Activated T-cell treated with anti-CD3 and anti-CD28 coated beads, Interleukin-2, amount 50 U/mL, for 72 hours (primary cell): ENCODE data around the gene ACOXL. TPM values are rescaled to one million over a fixed set of nuclear protein-coding genes. Genes with fewer than 3 reads are reported as not detected.

Experiments
- ATAC-seq, 2 donors: fragments of 150-1000 bp; cut with Tn5 transposase; replicated peaks in 1 of 2; 2 replicates each; pipeline ENCODE4 v1.10.0; 2021; ENCODE audit warnings: moderate library complexity in 2 of 2, mild to moderate bottlenecking in 1 of 2
- DNase-seq, 2 donors: peaks; one replicate each; pipeline ENCODE4 v3.0.0; 2021 to 2022; ENCODE audit warnings: mixed read lengths in 1 of 2
- H3K27ac Mint-ChIP-seq: one replicate; pipeline ENCODE4 v1.8.0; 2022; ENCODE audit warnings: mild to moderate bottlenecking, moderate library complexity, mixed read lengths
- H3K27me3 Mint-ChIP-seq: one replicate; pipeline ENCODE4 v1.8.0; 2022; ENCODE audit warnings: low read depth, mixed read lengths
- H3K36me3 Mint-ChIP-seq, 2 donors: one replicate each; pipeline ENCODE4 v1.8.0; 2022; ENCODE audit warnings: mixed read lengths in 2 of 2, mild to moderate bottlenecking in 1 of 2; ENCODE audit not compliant: insufficient read depth in 2 of 2
- H3K4me1 Mint-ChIP-seq: one replicate; pipeline ENCODE4 v1.8.0; 2022; ENCODE audit warnings: low read depth, mixed read lengths
- H3K4me3 Mint-ChIP-seq, 2 donors: one replicate each; pipeline ENCODE4 v1.8.0; 2022; ENCODE audit warnings: mild to moderate bottlenecking in 2 of 2, mixed read lengths in 2 of 2, moderate library complexity in 2 of 2
- H3K9me3 Mint-ChIP-seq, 2 donors: one replicate each; pipeline ENCODE4 v1.8.0; 2022; ENCODE audit warnings: mixed read lengths in 2 of 2
- total RNA-seq, 2 donors: library from RNA; stranded (reverse); gene quantifications; one replicate each; pipeline ENCODE4 v1.2.3, GENCODE V29; 2022

Gene ACOXL
- total RNA-seq, 2 donors from 2014 or later, result 0.19 to 0.44 TPM

GRCh38 chr2:110712737-110713136, 19.6 kb upstream of the ACOXL start:
- DNase-seq (no peak), ATAC-seq (no peak)
- Mint-ChIP-seq H3K9me3 (no peaks in the 10 kb centered on the region), H3K36me3 (no peaks in the 10 kb centered on the region), H3K27me3 (peaks cover 66% of the 10 kb centered on the region), H3K27ac (no peak overlapping the region), H3K4me1 (peaks cover 8% of the 10 kb centered on the region), H3K4me3 (no peak overlapping the region)

GRCh38 chr2:110713513-110714362, 18.6 kb upstream of the ACOXL start:
- H3K27me3 Mint-ChIP-seq, result peaks cover 61% of the 10 kb centered on the region
- DNase-seq (peak; percentile 21 to 28), ATAC-seq (peak; percentile 98)
- no peaks in the 10 kb centered on the region for H3K36me3 Mint-ChIP-seq
- H3K4me1 Mint-ChIP-seq, result peaks cover 8% of the 10 kb centered on the region
- H3K4me3 Mint-ChIP-seq, result no peak overlapping the region
- H3K9me3 Mint-ChIP-seq, result no peaks in the 10 kb centered on the region
- no peak overlapping the region for H3K27ac Mint-ChIP-seq

GRCh38 chr2:110714452-110715224, 17.7 kb upstream of the ACOXL start:
- no peak for DNase-seq
- no peak overlapping the region for H3K27ac Mint-ChIP-seq
- H3K27me3 Mint-ChIP-seq, result peaks cover 59% of the 10 kb centered on the region
- ATAC-seq, result no peak
- no peaks in the 10 kb centered on the region for H3K9me3 Mint-ChIP-seq
- H3K4me3 Mint-ChIP-seq, result no peak overlapping the region
- peaks cover 8% of the 10 kb centered on the region for H3K4me1 Mint-ChIP-seq
- no peaks in the 10 kb centered on the region for H3K36me3 Mint-ChIP-seq

- peaks cover 57% of the 10 kb centered on the region for H3K27me3 Mint-ChIP-seq
- no peaks in the 10 kb centered on the region for H3K9me3 Mint-ChIP-seq
- ATAC-seq, result no peak
- no peak for DNase-seq
- H3K36me3 Mint-ChIP-seq, result no peaks in the 10 kb centered on the region
- H3K27ac Mint-ChIP-seq, result no peak overlapping the region
- H3K4me1 Mint-ChIP-seq, result peaks cover 8% of the 10 kb centered on the region
- H3K4me3 Mint-ChIP-seq, result no peak overlapping the region
Observed at GRCh38 chr2:110716959-110717645, 15.3 kb upstream of the ACOXL start.

GRCh38 chr2:110717734-110718133, 14.6 kb upstream of the ACOXL start:
- DNase-seq (no peak), ATAC-seq (no peak)
- Mint-ChIP-seq H3K4me1 (peaks cover 8% of the 10 kb centered on the region), H3K27ac (no peak overlapping the region), H3K36me3 (no peaks in the 10 kb centered on the region), H3K4me3 (no peak overlapping the region), H3K9me3 (no peaks in the 10 kb centered on the region), H3K27me3 (peaks cover 51% of the 10 kb centered on the region)

- Mint-ChIP-seq H3K27ac (no peak overlapping the region), H3K9me3 (no peaks in the 10 kb centered on the region), H3K4me3 (no peak overlapping the region), H3K36me3 (no peaks in the 10 kb centered on the region), H3K27me3 (peaks cover 44% of the 10 kb centered on the region), H3K4me1 (peaks cover 6% of the 10 kb centered on the region)
- DNase-seq (no peak), ATAC-seq (no peak)
Observed at GRCh38 chr2:110718382-110718781, 14.0 kb upstream of the ACOXL start.

GRCh38 chr2:110718990-110719389, 13.4 kb upstream of the ACOXL start:
- ATAC-seq, result no peak
- H3K4me1 Mint-ChIP-seq, result no peaks in the 10 kb centered on the region
- peaks cover 49% of the 10 kb centered on the region for H3K27me3 Mint-ChIP-seq

GRCh38 chr2:110720547-110720946, 11.8 kb upstream of the ACOXL start:
- ATAC-seq, result no peak

More at GRCh38 chr2:110718990-110719389, 13.4 kb upstream of the ACOXL start:
- Mint-ChIP-seq H3K9me3 (no peaks in the 10 kb centered on the region), H3K27ac (no peak overlapping the region), H3K4me3 (no peak overlapping the region), H3K36me3 (no peaks in the 10 kb centered on the region)
- no peak for DNase-seq

GRCh38 chr2:110724820-110725219, 7.6 kb upstream of the ACOXL start:
- Mint-ChIP-seq H3K4me1 (no peaks in the 10 kb centered on the region), H3K4me3 (no peak overlapping the region)

More at GRCh38 chr2:110720547-110720946, 11.8 kb upstream of the ACOXL start:
- Mint-ChIP-seq H3K4me3 (no peak overlapping the region), H3K9me3 (no peaks in the 10 kb centered on the region), H3K27me3 (peaks cover 46% of the 10 kb centered on the region), H3K4me1 (no peaks in the 10 kb centered on the region), H3K27ac (no peak overlapping the region), H3K36me3 (no peaks in the 10 kb centered on the region)
- no peak for DNase-seq

GRCh38 chr2:110725370-110725769, 7.0 kb upstream of the ACOXL start:
- DNase-seq (no peak), ATAC-seq (no peak)
- no peak overlapping the region for H3K27ac Mint-ChIP-seq
- peaks cover 37% of the 10 kb centered on the region for H3K27me3 Mint-ChIP-seq
- H3K36me3 Mint-ChIP-seq, result no peaks in the 10 kb centered on the region
- no peaks in the 10 kb centered on the region for H3K4me1 Mint-ChIP-seq
- no peaks in the 10 kb centered on the region for H3K9me3 Mint-ChIP-seq
- no peak overlapping the region for H3K4me3 Mint-ChIP-seq

More at GRCh38 chr2:110724820-110725219, 7.6 kb upstream of the ACOXL start:
- Mint-ChIP-seq H3K27me3 (peaks cover 37% of the 10 kb centered on the region), H3K9me3 (no peaks in the 10 kb centered on the region), H3K27ac (no peak overlapping the region), H3K36me3 (no peaks in the 10 kb centered on the region)
- DNase-seq, result no peak
- ATAC-seq, result no peak

GRCh38 chr2:110725859-110726258, 6.5 kb upstream of the ACOXL start:
- Mint-ChIP-seq H3K36me3 (no peaks in the 10 kb centered on the region), H3K4me3 (no peak overlapping the region), H3K9me3 (no peaks in the 10 kb centered on the region), H3K27me3 (peaks cover 40% of the 10 kb centered on the region), H3K4me1 (no peaks in the 10 kb centered on the region), H3K27ac (no peak overlapping the region)
- no peak for DNase-seq
- no peak for ATAC-seq

GRCh38 chr2:110726285-110726684, 6.1 kb upstream of the ACOXL start:
- no peaks in the 10 kb centered on the region for H3K9me3 Mint-ChIP-seq
- no peaks in the 10 kb centered on the region for H3K4me1 Mint-ChIP-seq
- no peak overlapping the region for H3K4me3 Mint-ChIP-seq
- ATAC-seq (no peak), DNase-seq (no peak)
- peaks cover 0 to 2% of the 10 kb centered on the region in 2 donors for H3K36me3 Mint-ChIP-seq
- no peak overlapping the region for H3K27ac Mint-ChIP-seq
- H3K27me3 Mint-ChIP-seq, result peaks cover 45% of the 10 kb centered on the region

GRCh38 chr2:110727923-110728322, 4.5 kb upstream of the ACOXL start:
- no peak overlapping the region for H3K4me3 Mint-ChIP-seq
- no peak for ATAC-seq

More at GRCh38 chr2:110727923-110728322, 4.5 kb upstream of the ACOXL start:
- Mint-ChIP-seq H3K27ac (no peak overlapping the region), H3K27me3 (peaks cover 56% of the 10 kb centered on the region), H3K36me3 (peaks cover 0 to 3% of the 10 kb centered on the region in 2 donors), H3K4me1 (no peaks in the 10 kb centered on the region), H3K9me3 (no peaks in the 10 kb centered on the region)
- no peak for DNase-seq
